GM18499 (cell line): Measurements from ENCODE around the gene FAM110A.
A peak's percentile ranks its signal among the peaks of the same experiment; 100 is the strongest.
"Not testable (repeated sequence)": the region's sequence is repeated elsewhere in the genome, so short reads cannot be mapped to it uniquely, and the experiment has no call there.

ENCODE experiments used
- ATAC-seq: cut with Tn5 transposase; IDR thresholded peaks from one replicate; pipeline ENCODE4 v1.9.1; 2021; ENCODE audit warnings: moderate number of reproducible peaks; ENCODE audit not compliant: insufficient read depth, unreplicated experiment

FAM110A gene

DNA sequence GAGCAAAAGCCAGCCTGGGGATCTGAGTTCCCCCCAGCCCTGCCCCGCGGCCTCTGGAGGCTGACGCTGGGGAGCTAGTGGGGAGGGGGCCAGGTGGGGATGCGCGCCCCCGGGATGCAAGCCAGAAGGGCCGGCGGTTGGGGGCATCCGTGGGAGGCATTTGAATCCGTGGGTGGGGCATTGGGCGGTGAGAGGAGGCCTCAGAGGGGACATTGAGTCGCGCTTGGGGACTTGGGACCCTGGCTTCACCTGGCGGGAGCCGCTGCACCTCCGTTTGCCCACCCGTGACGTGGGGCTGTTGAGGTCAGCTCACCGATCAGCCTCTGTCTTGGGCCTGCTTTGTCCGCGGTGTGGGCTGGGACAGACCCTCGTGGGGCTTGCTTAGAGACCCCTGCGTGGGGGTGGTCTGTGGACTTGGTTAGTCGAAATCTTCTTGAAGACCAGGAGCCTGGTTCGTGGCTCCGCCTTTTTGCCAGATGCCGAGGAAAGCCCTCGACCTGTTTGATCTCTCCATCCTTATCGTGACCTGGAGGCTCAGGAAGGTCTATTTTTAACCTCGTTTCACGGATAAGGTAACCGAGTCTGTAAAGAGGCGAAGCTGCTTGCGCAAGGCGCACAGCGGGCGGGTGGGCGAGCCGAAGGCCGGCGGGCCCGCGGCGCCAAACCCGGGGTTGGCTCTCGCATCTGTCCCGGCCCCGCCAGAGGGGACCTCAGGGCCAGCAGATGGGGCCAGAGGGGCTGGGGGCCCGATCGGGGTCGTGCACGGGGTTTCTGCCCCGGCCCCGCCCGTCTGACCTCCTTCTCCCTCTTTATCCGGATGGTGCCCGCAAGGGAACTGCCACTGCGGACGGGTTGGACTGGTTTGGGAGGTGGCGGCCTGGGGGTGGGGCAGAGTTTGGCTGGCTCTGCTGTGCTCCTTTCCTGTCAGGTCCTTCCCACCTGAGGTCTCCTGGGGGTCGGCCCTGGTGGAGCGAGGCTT lies 8.3 kb downstream of the FAM110A start:
- no peak for ATAC-seq

GRCh38 chr20:842547-842940 lies 9.0 kb downstream of the FAM110A start:
- ATAC-seq, result no peak

GRCh38 chr20:843912-844311 lies 10.4 kb downstream of the FAM110A start:
- ATAC-seq, result peak; percentile 4

- ATAC-seq, result peak; percentile 74
Observed at GRCh38 chr20:844473-845225, 11.1 kb downstream of the FAM110A start.

- ATAC-seq, result no peak
Observed at GRCh38 chr20:845226-845868, 11.8 kb downstream of the FAM110A start.

GRCh38 chr20:845941-846893 lies 12.7 kb downstream of the FAM110A start:
- ATAC-seq, result no peak

GRCh38 chr20:846894-847278 lies 13.4 kb downstream of the FAM110A start:
- no peak for ATAC-seq

DNA sequence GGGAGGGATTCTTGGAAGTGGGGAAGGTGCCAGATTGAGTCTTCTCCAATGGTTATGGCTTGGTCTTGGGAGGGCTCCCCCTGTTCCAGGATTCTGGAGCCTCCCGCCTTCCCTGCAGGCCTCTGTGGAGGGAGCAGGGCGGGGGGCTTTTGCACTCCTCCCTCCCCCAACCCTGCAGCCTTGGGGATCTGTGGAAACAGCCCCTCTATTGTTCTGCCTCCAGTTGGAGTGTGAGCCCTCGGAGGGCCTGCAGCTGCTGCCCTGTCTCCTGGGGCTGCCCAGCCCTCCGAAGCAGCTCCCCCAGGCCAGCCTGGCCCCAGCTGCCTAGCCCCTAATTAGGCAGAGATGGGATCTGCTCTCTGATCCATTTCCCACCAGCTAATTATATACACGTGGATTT lies 14.7 kb downstream of the FAM110A start:
- no peak for ATAC-seq

- not testable (repeated sequence) for ATAC-seq
Observed at GRCh38 chr20:848731-849130, 15.2 kb downstream of the FAM110A start.

GRCh38 chr20:853406-853996 lies 20.0 kb downstream of the FAM110A start:
- no peak for ATAC-seq

DNA sequence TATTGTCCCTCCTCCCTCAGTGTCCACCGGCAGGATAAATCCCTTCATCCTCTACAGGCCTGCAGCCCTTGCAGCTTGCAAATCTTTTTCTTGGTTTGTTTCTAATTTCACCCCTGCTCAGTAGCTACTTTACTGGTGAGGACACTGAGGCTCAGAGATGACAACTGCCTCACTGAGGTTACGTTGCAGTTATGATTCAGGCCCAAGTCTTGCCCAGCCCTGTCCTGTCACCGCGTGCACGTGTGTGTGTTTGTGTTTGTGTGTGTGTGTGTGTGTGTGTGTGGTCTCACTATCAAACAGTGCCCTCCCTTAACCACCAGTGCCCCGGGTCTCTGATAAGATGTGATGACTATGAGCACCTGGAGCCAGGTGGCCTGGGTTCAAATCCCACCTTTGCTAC lies 21.1 kb downstream of the FAM110A start:
- no peak for ATAC-seq

DNA sequence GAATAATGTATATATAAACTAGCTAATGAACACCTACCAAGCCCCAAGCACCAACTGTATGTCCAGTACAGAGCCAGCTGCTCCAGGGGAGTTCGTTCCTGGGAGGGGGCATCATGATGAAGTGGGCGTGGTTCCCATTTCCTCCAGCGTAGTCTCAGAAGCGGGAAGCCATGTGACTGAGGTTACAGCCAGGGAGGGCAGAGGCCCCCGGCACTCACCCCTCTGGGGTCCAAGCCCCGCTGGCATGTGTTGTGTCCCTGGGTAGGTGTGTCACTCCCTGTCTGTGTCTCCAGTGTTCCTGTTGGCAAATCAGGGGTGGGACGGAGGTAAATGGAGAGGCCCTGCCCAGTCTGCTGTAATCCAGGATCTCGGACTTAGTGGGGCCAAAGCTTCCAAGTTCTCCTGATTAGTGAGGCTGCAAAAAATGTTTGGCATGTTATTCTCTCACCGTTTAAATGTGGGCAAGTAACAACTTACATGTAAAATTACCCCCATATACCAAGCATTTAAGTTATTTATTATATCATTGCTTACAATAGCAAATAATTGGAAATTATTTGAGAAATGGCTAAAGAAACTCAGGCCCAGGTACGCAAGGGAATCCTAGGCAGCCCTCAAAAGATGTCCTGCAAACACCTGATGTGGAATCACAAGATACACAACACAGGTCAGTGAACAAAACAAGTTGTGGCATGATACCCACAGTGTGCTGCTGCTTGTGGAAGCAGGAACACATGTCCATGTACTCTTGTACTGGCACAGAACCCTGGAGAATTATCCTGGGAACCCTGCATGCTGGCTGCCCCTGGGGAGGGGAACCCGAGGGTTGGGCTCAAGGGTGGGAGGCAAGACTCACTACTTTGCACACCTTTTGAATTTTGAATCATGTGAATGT lies 22.2 kb downstream of the FAM110A start:
- no peak for ATAC-seq

DNA sequence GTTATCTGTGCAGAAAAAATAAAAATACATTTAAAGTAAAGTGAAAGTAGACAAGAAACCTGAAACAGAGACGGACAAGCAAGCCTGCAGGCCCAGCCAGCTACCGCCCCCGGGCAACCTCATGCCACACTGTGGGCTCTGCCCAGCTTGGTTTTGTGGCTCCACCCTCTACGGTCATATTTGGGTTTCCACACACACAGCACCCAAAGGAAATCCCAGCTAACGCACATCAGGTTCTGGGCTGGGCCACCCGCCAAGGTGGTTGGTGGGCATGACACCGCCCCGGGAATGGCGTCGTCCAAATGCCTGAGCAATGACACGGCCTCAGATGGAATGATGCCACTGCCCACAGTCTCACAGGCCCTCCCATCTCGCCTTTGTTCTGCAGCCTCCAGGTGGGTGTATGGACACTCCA lies 22.9 kb downstream of the FAM110A start:
- ATAC-seq, result no peak

DNA sequence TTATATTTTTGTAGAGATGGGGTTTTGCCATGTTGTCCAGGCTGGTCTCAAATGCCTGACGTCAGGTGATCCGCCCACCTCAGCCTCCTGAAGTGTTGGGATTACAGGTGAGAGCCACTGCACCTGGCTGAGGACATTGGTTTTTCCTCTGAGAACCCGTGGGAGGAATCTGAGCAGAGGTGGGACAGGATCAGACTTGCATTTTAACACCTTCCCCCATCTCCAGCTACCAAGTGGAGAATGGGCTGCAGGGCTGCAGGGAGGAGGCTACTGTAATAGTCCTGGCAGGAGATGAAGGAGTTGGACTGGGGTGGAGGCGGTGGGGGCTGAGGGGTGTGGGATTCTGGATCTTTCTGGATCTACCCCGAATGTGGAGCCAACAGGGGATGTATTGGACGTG lies 24.5 kb downstream of the FAM110A start:
- no peak for ATAC-seq

GRCh38 chr20:859751-860231 lies 26.3 kb downstream of the FAM110A start:
- no peak for ATAC-seq

DNA sequence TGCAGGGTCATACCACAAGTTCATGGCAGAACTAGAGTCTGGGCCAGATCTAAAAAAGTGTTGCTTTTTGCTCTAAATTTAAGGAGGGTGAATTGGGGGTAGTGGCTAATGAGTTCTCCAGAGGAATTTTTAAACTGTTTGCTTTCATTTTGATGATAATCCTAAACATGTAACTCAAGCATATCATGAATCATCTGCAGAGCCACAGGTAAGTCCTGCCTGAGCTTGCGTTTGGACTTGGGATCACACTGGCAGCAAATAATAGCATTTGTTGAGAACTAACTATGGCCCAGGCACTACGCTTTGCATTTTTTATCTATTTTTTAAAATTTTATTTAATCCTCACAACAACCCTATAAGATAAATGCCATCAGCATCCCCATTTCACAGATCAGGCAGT lies 27.4 kb downstream of the FAM110A start:
- ATAC-seq, result no peak

GRCh38 chr20:865440-865839 lies 31.9 kb downstream of the FAM110A start:
- no peak for ATAC-seq

DNA sequence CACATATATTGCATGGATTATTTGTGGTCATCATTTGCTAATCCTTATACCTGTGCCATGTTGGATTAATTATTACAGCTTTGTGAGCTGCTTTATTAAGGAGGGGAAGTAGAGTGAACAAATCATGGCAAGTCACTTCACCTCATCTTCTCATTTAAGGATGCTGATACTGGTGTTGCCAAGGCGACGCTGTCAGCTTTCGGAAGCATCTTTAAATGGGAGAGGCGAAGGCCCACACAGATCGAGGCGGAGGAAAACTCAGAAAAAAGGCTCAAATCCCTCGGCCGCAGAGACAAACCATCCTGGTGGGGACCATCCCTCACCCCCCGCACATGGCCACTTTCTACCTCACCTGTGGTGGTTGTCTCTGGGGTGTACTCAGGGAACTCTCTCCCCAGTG lies 34.8 kb downstream of the FAM110A start:
- ATAC-seq, result no peak
